ENCODE data around the gene KATNB1. TPM values are rescaled to one million over a fixed set of nuclear protein-coding genes. Genes with fewer than 3 reads are reported as not detected.

Gene KATNB1
- total RNA-seq, 1 experiment from 2014 or later: 32.2 TPM

- no peak for TF ChIP-seq SIN3A (IDR thresholded peaks at IDR 0.05; ENCODE audit: low read depth)
- no peak for TF ChIP-seq MAX (IDR thresholded peaks at IDR 0.05)
- no peak for TF ChIP-seq EZH2phosphoT487 (IDR thresholded peaks at IDR 0.05; ENCODE audit: borderline replicate concordance)
- TF ChIP-seq FOSL1 (IDR thresholded peaks at IDR 0.05; ENCODE audit: low read depth): no peak
- no peak for TF ChIP-seq YY1 (IDR thresholded peaks at IDR 0.05; ENCODE audit: extremely low read depth, insufficient replicate concordance, low read depth, low read length)
- TF ChIP-seq ZBTB33 (IDR thresholded peaks at IDR 0.05; ENCODE audit: extremely low read depth, insufficient replicate concordance, low read length): no peak
- TF ChIP-seq ZNF274 (IDR thresholded peaks at IDR 0.05; ENCODE audit: low read depth, low read length): no peak
- TF ChIP-seq EZH2 (IDR thresholded peaks at IDR 0.05): no peak
- TF ChIP-seq JUND (IDR thresholded peaks at IDR 0.05): no peak
- TF ChIP-seq POLR2A (IDR thresholded peaks at IDR 0.05; ENCODE audit: borderline replicate concordance, extremely low read depth, insufficient read depth, insufficient read length): no peak
- TF ChIP-seq SRF (IDR thresholded peaks at IDR 0.05; ENCODE audit: low read depth): no peak
- TF ChIP-seq SP1 (IDR thresholded peaks at IDR 0.05; ENCODE audit: low read depth): no peak
- no peak for TF ChIP-seq RAD21 (IDR thresholded peaks at IDR 0.05; ENCODE audit: low read depth)
These were observed 14.0 kb upstream of the KATNB1 start (continued) for GRCh38 chr16:57721356-57722209.

- DNase-seq (ENCODE audit: low read depth, low spot score) (no peak), ATAC-seq (no peak)
- Histone ChIP-seq H3K9me2 (ENCODE audit: insufficient read depth) (no peaks in the 10 kb centered on the region), H3K4me2 (ENCODE audit: low read length) (no peak overlapping the region), H3K4me3 (replicated peaks in 1 of 2; ENCODE audit: low read depth in 1 of 2, low read length in 2 of 2) (no peak overlapping the region), H3K27ac (ENCODE audit: low read depth, low read length) (no peak overlapping the region), H4K20me1 (ENCODE audit: insufficient read depth) (no peaks in the 10 kb centered on the region), H3K9ac (ENCODE audit: low read length) (no peak overlapping the region), H3K4me1 (ENCODE audit: control insufficient read depth in 1 of 2, insufficient read depth in 2 of 2, low read length in 2 of 2) (no peaks in the 10 kb centered on the region), H3K27me3 (ENCODE audit: insufficient read depth, low read length) (no peaks in the 10 kb centered on the region), H2AFZ (ENCODE audit: low read depth, low read length, poor library complexity, severe bottlenecking) (no peak overlapping the region), H3K36me3 (ENCODE audit: control insufficient read depth in 1 of 2, insufficient read depth in 2 of 2, low read length in 2 of 2) (no peaks in the 10 kb centered on the region), H3K9me3 (ENCODE audit: control insufficient read depth in 1 of 2, insufficient read depth in 1 of 2, low read depth in 1 of 2, low read length in 2 of 2) (no peaks in the 10 kb centered on the region), H3K79me2 (ENCODE audit: insufficient read depth, low read length) (no peaks in the 10 kb centered on the region)
- ChIA-PET CTCF (no interaction called here), POLR2A (no interaction called here), RAD21 (ENCODE audit: low non-redundant PET in 1 of 2, low total read pairs in 2 of 2, uncharacterized antibody in 2 of 2, unreplicated experiment in 2 of 2) (no interaction called here)
- intact Hi-C loops (cut with micrococcal nuclease): loop anchor here (10.0 kb wide), 1 partner anchor 283 kb away; the partner anchor contains the start of genes USB1 and ZNF319
- BruUV-seq (replicated peaks): no TSS peak
- TF ChIP-seq JUND (IDR thresholded peaks at IDR 0.05) (no peak), CEBPB (IDR thresholded peaks at IDR 0.05; ENCODE audit: low read depth) (no peak), YY1 (IDR thresholded peaks at IDR 0.05; ENCODE audit: extremely low read depth, insufficient replicate concordance, low read depth, low read length) (no peak), ZNF274 (IDR thresholded peaks at IDR 0.05; ENCODE audit: low read depth, low read length) (no peak), REST (IDR thresholded peaks at IDR 0.05; ENCODE audit: low read depth) (no peak), EZH2 (IDR thresholded peaks at IDR 0.05) (no peak), FOSL1 (IDR thresholded peaks at IDR 0.05; ENCODE audit: low read depth) (no peak), TCF7L2 (IDR thresholded peaks at IDR 0.05; ENCODE audit: borderline replicate concordance, extremely low read depth, insufficient read depth, insufficient read length) (no peak), ATF3 (IDR thresholded peaks at IDR 0.05) (no peak), POLR2A (IDR thresholded peaks at IDR 0.05; ENCODE audit: borderline replicate concordance, extremely low read depth, insufficient read depth, insufficient read length) (no peak), EGR1 (IDR thresholded peaks at IDR 0.05; ENCODE audit: low read depth) (no peak), SRF (IDR thresholded peaks at IDR 0.05; ENCODE audit: low read depth) (no peak), SP1 (IDR thresholded peaks at IDR 0.05; ENCODE audit: low read depth) (no peak), ELF1 (IDR thresholded peaks at IDR 0.05; ENCODE audit: borderline replicate concordance, low read depth) (no peak), CBX3 (IDR thresholded peaks at IDR 0.05; ENCODE audit: low read depth) (no peak)
These were observed 13.4 kb upstream of the KATNB1 start for GRCh38 chr16:57722210-57722499.
